Stimulated activated CD8-positive, alpha-beta memory T cell treated with anti-CD3 and anti-CD28 coated beads, Interleukin-4, amount 100 ng/mL, for 4 hours (primary cell): Measurements from ENCODE around the gene POM121L2.

Experiments
- DNase-seq, 2 donors: peaks; one replicate each; pipeline ENCODE4 v3.0.0-alpha.2; 2020; ENCODE audit warnings: low read depth in 2 of 2, low spot score in 1 of 2

POM121L2 gene

DNA sequence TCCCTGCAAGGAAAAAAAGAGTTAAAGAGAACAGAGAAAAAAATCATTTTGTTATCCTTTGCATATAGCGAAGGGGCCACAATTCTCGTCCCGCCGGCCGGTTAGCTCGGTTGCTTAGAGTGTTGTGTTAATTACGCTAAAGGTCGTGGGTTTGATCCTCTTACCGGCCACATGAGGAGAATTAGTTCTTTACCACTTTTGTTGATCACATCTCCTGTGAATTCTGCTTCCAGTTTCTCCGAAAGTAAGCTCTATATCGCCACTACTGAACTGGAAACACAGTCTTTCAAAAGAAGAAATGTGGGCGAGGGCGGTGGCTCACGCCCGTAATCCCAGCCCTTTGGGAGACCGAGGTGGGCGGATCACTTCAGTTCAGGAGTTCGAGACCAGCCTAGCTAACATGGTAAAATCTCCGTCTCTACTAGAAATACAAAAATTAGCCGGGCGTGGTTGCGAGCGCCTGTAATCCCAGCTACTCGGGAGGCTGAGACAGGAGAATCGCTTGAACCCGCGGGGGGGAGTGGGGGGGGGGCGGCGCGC, 51.2 kb downstream of the POM121L2 start:
- DNase-seq, result no peak

GRCh38 chr6:27260369-27260768, 51.7 kb downstream of the POM121L2 start:
- DNase-seq, result no peak
